HG02610 (cell line): ENCODE data around the gene DNAH11.
"Not testable (repeated sequence)": the region's sequence is repeated elsewhere in the genome, so short reads cannot be mapped to it uniquely, and the experiment has no call there.

Experiments used
- ATAC-seq: cut with Tn5 transposase; IDR thresholded peaks from one replicate; pipeline ENCODE4 v1.9.1; 2021; ENCODE audit warnings: mild to moderate bottlenecking, moderate library complexity; ENCODE audit not compliant: unreplicated experiment

The DNAH11 gene

DNA sequence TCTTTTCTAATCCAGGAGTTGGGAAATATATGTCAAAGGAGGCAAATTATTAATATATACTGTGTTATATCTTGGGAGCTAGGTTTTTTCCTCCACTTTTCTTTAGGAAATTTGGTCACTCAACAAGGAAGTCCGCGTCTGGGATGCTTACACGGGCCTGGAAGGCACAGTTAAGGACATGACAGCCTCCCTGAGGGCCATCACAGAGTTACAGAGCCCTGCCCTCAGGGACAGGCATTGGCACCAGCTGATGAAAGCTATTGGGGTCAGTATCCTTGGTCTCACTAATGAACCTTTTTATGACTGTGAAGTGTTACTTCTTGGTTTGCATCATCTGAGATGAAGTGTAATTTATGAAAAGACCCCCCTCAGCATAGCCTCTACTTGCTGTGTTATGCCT lies 74.7 kb downstream of the DNAH11 start:
- ATAC-seq, result no peak

DNA sequence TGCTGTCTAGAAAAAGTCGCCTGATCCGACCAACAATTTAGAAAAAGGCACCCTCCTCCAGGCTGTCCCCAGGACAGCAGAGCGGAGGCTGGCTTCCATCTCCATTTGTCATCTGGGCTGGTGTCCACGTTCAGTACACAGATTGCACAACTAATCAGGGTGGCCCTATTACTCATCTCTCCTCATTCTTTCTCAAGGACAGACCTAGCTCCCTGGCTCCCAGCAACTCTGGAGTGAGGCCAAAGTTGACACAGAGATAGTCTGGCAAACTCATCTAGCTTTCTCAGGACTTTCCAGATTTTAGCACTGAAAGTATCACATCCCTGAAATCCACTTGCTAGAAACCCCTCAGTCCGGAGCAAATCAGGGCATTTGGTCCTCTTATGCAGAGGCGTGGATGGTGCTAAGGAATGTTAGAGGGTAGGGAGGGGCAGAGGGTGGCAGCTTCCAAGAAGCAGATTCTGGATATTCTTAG lies 75.1 kb downstream of the DNAH11 start:
- no peak for ATAC-seq

DNA sequence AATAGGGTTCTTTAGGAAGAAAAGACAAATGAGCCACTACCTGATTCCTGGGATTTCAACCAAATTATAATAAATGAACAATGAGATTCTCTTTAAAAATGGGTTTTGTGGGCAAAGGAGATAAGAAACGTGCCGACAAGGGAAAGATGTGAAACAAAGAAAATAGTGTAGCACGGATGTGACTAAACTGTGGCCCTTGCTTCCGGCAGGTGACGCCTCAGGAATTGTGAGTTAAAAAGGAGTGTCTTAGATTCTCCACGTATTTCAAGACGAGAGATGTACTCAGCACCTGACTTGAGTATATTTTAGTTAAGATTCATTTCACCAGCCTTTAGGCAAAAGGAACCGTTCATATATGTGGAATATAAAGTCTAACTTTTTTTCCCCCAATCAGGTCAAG lies 75.9 kb downstream of the DNAH11 start:
- ATAC-seq, result no peak

DNA sequence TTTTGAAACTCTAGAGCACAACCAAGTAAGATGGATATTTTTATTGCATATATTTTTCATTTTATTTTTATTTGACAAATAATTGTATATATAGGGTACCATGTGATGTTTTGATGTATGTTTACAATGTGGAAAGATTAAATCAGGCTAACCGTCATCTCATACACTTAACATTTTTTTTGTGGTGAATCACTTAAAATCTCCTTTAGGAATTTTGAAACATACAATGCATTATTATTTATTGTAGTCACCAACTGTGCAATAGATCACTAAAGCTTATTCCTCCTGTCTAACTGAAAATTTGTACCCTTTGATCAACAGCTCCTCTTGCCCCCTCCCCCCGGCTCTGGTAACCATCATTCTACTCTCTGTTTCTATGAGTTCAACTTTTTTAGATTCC lies 77.2 kb downstream of the DNAH11 start:
- no peak for ATAC-seq

DNA sequence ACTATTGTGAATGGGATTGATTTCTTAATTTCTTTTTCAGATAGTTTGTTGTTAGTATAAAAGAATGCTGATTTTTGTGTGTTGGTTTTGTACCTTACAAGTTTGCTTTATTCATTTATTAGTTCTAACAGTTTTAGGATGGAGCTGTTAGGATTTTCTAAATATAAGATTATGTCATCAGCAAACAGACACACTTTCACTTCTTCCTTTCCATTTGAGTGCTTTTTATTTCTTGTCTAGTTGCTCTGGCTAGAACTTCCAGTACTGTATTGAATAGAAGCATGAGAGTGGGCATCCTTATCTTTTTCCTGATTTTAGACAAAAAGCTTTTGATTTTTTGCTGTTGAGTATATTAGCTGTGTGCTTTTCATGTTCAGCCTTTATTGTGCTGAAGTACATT lies 81.5 kb downstream of the DNAH11 start:
- ATAC-seq, result no peak

DNA sequence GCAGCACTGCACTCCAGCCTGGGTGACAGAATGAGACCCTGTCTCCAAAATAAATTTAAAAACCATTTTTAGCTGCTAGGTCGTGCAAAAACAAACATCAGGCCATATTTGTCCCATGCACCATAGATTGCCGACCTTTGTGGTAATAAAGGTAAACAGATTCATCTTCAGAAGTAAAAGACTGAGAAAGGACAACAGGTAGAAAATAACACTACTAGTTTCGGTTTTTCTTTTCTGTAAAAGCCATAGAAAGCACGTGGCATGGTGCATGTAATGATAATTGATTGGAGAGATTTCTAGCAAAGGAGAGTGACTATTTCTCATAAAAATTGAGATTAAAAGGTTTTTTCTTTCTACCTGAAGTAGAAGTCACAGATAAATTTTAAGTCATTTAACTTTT lies 93.9 kb downstream of the DNAH11 start:
- ATAC-seq, result no peak

DNA sequence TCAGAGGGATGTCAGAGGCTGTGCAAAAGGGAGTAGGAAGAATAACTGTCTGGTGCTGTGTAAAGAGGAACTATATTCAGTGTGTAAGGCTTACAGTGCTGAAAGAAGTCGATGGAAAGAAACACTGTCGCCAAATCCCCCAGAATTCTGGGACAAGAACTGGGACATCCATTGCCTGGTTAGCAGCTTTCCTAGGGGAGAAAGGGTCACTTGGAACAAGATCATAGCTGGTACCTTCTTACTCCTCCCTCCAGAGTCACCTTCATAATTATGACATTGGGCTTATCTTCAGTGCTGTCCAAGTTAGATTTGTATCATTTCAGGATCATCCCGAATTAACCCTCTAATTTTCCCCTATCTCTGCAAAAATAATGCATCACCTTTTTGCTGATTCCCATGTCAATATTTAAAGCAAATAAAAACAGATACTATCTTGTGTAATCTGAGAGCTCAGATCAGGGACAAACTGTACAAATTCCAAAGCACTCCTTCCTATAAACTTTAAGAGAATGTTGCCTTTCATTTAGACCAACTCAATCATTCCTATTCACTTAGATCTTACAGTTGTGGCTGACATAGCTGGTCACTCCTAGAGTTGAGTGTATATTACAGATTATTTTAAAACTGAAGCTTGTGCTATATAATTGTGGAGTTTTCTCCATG lies 96.5 kb downstream of the DNAH11 start:
- no peak for ATAC-seq

DNA sequence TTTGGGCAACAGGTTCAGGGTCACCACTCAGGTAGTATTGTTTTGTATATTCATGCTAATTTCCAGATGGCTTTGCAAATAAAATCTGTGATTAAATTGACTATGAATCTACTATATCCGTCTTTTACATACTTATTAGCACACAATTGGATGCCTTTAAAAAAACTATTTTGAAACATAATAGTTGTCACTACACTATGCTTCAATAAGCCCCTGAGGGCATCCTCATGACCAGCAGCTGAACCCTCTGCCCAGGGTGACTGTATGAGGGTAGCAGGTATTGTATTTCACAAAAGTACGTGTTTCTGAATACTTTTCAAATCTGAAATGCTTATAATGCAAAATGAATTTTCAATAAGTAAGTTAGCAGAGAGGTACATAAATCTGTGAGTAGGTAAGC lies 97.3 kb downstream of the DNAH11 start:
- ATAC-seq, result no peak

DNA sequence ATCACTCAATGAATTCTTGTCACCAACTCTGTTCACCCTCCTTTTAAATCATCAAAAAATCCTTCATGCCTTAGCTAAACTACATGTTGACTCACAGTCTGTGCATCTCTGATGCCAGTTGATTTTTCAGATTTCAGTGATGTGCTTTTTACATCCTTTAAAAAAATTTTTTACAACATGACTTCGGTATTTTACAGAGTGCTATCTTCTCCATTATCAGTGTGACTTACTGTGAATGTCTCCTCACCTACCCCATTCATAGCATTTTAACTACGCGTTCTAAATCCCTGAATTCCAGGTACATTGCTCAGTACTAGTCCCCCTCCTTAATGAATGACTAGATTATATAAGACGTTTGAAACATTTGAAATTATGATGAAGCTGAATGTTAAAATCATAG lies 98.7 kb downstream of the DNAH11 start:
- ATAC-seq, result no peak

DNA sequence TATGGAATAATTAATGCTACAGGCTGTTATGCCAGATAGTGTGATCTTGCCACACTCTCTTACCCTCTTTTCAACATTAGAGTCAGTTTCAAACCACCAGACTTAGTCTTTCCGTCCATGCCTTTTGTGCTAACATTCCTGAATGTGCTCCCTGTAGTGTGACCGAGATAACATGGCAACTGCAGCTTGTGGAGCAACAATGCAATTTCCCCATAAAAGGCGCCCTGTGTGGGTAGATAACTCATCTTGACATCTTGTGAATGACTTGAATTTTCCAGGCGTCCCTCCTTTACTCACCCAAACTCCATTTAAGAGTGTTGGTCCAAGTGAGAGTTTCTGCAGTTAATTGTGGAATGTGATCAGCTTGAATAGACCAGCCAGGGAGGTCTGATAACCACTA lies 99.6 kb downstream of the DNAH11 start:
- ATAC-seq, result no peak

DNA sequence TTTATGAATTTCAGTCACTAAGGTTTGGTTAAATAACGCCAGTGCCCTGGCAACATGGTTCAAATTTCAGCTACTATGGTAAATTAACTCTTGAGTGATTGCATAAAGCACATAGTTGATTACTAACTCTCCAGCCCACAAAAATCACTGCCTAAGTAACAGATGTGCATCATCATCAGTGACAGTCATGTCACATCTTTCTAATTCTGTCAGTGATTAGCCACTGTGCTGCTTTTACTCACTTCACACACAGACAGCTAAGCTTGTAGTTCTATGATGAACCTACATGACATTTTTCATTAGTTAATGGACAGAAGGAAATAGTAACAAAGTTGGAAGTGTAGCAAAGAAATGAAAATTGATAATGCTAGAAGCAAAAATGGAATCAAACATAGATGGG lies 108.9 kb downstream of the DNAH11 start:
- no peak for ATAC-seq

DNA sequence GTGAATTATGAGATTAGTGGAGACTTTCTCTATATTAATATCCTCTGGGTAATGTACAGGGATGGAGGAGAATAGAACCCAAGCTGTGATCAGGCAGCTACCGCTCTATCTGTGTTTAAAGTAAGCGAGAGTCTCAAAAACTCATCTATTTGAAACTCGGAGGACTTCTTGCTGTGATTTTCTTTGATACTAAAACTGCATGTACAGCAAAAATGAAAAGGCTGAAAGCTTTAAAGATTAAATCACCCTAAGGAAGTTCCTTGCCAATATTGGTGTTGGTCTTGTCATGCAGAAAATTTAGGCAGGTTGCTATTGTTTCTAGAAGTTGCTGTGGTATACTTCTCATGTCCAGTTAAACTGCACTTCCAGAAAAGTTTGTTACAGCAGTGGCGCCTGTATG lies 110.8 kb downstream of the DNAH11 start:
- no peak for ATAC-seq

DNA sequence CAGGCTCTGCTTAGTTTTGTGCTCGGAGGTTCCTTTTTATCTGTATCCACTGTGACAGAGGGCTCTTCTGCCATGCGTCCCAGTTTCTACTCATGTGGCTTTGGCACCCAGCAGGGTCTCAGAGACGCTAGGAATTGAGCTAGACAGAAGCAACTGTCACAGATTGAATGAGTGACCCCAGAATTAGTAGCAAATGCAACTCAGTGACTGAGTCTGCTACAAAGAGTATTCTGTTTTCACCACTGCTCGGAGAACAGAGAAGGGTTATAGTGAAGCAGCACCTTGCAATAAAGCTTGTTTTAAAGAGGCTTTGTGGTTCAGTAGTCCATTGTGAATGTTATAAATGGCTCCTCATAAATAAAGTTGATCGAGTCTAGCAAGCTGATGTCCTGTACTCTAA lies 113.2 kb downstream of the DNAH11 start:
- no peak for ATAC-seq

DNA sequence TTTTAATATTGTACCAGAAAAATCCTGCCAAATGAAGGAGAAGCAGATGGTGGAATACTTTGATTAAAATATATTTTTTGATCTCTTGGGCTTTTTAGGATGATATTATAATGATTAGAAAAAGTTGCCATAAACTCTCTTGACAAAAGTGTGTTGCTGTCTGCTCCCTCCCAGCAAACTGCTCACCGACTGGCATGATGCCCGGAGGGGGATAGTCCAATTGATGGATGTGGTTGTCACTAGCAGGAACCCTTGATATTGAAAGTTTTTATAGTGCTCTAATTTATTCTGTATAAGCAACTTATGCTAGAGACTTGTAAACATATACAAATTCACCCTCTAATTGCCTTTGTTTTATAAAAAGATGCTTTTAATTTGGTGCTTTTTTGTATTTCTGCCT lies 114.0 kb downstream of the DNAH11 start:
- no peak for ATAC-seq

DNA sequence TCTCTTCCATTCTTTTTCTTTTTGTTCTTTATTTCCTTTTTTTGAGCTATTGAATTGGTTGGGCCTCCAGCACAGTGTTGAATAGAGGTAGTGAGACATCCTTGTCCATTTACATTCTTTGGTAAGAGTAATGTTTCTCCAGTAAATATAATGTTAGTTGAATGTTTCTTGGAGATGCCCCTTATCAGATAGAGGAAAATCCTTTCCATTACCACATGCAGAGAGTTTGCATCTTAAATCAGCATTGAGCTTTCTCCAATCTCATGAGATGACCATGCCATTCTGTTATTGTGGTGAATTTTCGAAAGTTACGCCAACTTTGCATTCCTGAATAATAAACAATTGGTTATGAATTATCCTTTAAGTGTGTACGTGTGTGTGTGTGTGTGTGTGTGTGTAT lies 127.7 kb downstream of the DNAH11 start:
- ATAC-seq, result no peak

DNA sequence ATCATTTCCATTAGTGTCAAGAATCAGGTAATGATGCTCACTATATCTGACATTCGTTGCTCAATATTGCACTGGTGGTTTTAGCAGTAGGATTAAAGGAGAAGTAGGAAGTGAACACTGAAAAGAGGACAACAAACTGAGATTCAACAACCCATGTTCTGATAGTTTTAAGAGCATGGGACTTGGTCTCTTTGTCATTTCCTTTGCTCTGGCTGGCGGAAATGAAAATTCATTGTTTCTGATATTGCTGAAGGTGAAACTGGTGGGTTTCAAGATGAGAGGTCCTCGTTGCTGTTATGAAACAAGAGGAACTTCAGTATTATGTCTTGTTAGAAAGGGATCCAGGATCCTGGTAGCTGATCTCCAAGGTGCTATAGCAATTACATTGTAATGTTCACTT lies 129.0 kb downstream of the DNAH11 start:
- ATAC-seq, result peak; percentile 72

DNA sequence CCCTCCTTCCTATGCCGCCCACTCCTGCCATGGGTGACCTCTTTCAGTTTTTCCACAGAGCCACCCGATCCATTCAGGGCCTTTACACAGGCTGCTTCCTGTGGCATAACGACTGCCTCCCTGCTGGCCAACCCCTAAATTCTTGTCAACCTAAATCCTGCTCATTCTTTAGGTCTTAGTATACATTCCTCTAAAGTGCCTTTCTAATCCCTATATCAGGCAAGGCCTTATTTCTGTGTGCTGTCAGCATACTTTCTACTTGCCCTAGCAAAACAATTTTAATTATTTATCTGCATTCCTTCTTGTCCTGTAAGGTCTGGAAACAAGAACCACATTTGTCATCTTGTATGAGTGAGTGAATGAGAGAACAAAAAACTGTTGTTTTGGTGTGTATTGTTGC lies 132.4 kb downstream of the DNAH11 start:
- ATAC-seq, result no peak

DNA sequence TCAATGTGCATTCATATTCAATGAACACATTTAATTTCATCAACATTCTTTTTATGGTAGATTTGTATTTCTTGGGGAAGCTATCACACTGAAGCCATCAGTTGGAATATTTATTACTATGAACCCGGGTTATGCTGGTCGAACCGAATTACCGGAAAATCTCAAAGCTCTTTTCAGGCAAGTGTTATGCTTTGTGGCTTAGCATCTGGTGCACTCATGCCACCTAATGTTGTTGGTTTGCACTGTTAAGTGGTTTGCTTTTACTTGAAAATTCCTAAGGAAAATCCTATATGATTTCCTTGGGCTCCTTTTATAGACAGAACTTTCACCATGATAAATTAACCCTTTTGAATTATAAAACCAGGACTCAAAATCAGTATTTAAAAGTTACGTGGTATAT lies 147.9 kb downstream of the DNAH11 start:
- ATAC-seq, result no peak

DNA sequence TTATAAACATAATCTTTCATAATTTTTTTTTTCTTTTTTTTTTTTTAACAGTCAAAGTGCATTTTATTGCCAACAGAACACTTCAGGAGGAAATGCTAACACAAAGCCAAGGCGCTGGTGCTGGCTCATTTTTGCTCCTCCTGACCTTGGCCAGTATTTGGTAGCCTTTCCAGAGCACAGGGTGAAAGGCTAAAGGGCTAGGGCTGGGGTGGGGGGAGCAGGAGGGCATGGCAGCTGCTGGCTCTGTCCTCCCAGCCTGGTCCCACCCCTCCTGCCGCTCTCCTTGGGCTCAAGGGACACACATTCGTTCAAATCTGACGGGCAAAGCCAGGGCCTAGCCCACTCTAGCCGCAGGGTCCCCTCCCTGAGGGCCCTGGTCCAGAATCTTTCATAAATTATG lies 148.3 kb downstream of the DNAH11 start:
- ATAC-seq, result not testable (repeated sequence)

DNA sequence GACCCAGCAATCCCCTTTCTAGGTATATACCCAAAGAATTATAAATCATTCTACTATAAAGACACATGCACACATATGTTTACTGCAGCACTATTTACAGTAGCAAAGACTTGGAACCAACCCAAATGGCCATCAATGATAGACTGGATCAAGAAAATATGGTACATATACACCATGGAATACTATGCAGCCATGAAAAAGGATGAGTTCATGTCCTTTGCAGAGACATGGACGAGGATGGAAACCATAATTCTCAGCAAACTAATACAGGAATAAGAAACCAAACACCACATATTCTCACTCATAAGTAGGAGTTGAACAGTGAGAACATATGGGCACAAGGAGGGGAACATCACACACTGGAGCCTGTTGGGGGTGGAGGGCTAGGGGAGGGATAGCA lies 157.7 kb downstream of the DNAH11 start:
- not testable (repeated sequence) for ATAC-seq

DNA sequence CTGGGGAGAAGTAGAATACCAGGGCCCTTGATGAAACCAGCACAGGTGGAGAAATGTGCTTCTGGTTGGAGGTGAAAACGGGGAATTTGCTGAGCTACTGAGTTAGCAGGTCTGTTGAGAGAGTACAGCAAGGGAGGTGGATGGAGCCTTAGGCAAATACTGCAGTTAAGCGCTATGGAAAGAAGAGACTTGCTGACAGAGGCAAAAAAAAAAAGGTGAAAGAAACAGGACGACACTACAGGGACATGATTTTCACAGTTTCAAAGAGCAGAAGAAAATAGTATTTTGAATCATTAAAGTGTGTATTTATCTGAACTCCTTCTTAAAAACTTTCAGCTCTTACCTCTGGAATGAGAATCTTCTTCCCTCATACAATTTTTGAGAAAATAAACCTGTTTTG lies 159.5 kb downstream of the DNAH11 start:
- ATAC-seq, result no peak

DNA sequence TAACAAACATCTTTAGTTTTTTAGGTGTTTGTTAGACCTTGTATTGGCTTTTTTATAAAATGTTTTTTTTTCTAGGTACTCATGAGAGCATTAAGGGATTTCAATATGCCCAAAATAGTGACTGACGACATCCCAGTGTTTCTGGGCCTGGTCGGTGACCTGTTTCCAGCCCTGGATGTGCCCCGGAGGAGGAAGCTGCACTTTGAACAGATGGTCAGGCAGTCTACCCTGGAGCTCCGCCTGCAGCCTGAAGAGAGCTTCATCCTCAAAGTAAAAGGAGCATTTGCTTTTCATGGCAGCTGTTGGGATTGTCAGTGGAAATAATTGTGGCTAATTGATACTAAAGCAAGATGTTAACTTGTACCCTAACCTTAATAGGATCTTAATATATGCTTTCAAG lies 161.5 kb downstream of the DNAH11 start:
- no peak for ATAC-seq

DNA sequence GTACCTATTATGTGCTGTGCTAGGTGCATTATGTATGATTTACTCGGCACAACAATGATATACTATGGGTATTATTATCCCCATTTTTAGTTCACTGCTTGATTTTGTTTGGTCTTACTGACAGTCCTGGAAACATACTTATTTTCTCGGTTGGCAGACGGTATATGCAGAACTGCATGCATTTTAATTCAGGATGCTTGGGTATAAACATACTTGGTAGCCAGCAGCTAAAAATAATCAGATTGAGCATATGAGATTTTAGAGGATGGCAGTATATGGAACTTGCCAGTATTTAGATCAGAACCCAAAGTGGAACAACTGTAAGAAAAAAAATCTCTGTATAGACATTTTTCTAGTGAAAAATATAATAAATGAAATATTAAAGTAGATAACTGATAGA lies 163.3 kb downstream of the DNAH11 start:
- no peak for ATAC-seq
